ENCODE measurements around the gene DLGAP4.

The DLGAP4 gene

GRCh38 chr20:36569847-36570429 lies 263.8 kb downstream of the DLGAP4 start:
- no peak for DNase-seq (ENCODE audit: low spot score)

GRCh38 chr20:36571564-36572504 lies 265.7 kb downstream of the DLGAP4 start:
- DNase-seq (ENCODE audit: low spot score): peak; percentile 32

- peak; percentile 64 for DNase-seq (ENCODE audit: low spot score)
Measured at GRCh38 chr20:36572701-36573102, 266.6 kb downstream of the DLGAP4 start.

- DNase-seq (ENCODE audit: low spot score): peak; percentile 97
Measured at GRCh38 chr20:36573103-36573797, 267.1 kb downstream of the DLGAP4 start, which contains the start of gene TGIF2. Gene TGIF2 (plus strand): TSS chr20:36573597. CDS start chr20:36578775, 5,178 bp downstream.

- peak; percentile 42 for DNase-seq (ENCODE audit: low spot score)
Measured at GRCh38 chr20:36573798-36574365, 267.7 kb downstream of the DLGAP4 start.

- peak; percentile 71 for DNase-seq (ENCODE audit: low spot score)
Measured at GRCh38 chr20:36574366-36575135, 268.4 kb downstream of the DLGAP4 start.

- no peak for DNase-seq (ENCODE audit: low spot score)
Measured at GRCh38 chr20:36576081-36576445, 269.9 kb downstream of the DLGAP4 start.

Data from HuH-7 (cell line).